HepG2 (cell line): Measurements from ENCODE around the gene SFT2D1. TPM values are rescaled to one million over a fixed set of nuclear protein-coding genes. Genes with fewer than 3 reads are reported as not detected.

ENCODE experiments used
- ETV6 ChIP-seq: sonication (generic); formaldehyde crosslinking; conservative IDR thresholded peaks from 2 replicates; pipeline ENCODE4 v1.4.0; 2020; ENCODE audit warnings: missing genetic modification reagents
- FOSL1 ChIP-seq: sonication (generic); formaldehyde crosslinking; IDR thresholded peaks from 2 replicates; pipeline ENCODE4 v1.9.0; 2021; ENCODE audit warnings: missing genetic modification reagents, borderline replicate concordance
- GLI4 ChIP-seq: sonication (generic); formaldehyde crosslinking; IDR thresholded peaks from 2 replicates; pipeline ENCODE4 v1.5.1; 2020; ENCODE audit warnings: missing genetic modification reagents, mild to moderate bottlenecking, moderate library complexity, borderline replicate concordance
- JUN ChIP-seq: sonication (generic); formaldehyde crosslinking; IDR thresholded peaks from 2 replicates; pipeline ENCODE4 v1.4.0; 2020; ENCODE audit warnings: mild to moderate bottlenecking, missing genetic modification reagents
- LCORL ChIP-seq, 2 experiments: fragments of 450-650 bp in 1 of 2; sonication (generic) in 1 of 2; formaldehyde crosslinking in 1 of 2; IDR thresholded peaks; 2 replicates each; pipeline versions ENCODE4 v1.5.0 to v1.6.1; 2017 to 2020; ENCODE audit warnings: antibody characterized with exemption in 1 of 2, missing genetic modification reagents in 1 of 2
- PHF21A ChIP-seq: sonication (generic); formaldehyde crosslinking; IDR thresholded peaks from 2 replicates; pipeline ENCODE4 v1.5.0; 2020; ENCODE audit warnings: mild to moderate bottlenecking, missing genetic modification reagents
- RORA ChIP-seq: sonication (generic); formaldehyde crosslinking; IDR thresholded peaks from 2 replicates; pipeline ENCODE4 v1.5.0; 2020; ENCODE audit warnings: mild to moderate bottlenecking, missing genetic modification reagents, moderate library complexity
- RXRA ChIP-seq: sonication (generic); formaldehyde crosslinking; IDR thresholded peaks from 2 replicates; pipeline ENCODE4 v1.5.1; 2020; ENCODE audit warnings: missing genetic modification reagents
- SSRP1 ChIP-seq: IDR thresholded peaks from 2 replicates; pipeline ENCODE4 v1.6.1; 2016; ENCODE audit warnings: control low read depth
- ZFYVE20 ChIP-seq: sonication (generic); formaldehyde crosslinking; IDR thresholded peaks from 2 replicates; pipeline ENCODE4 v1.8.0; 2023; ENCODE audit warnings: low read depth, mild to moderate bottlenecking, moderate library complexity, missing genetic modification reagents, borderline replicate concordance
- ZNF484 ChIP-seq: sonication (generic); formaldehyde crosslinking; IDR thresholded peaks from 2 replicates; pipeline ENCODE4 v1.5.1; 2020; ENCODE audit warnings: mild to moderate bottlenecking, low read depth, missing genetic modification reagents, borderline replicate concordance
- ZNF510 ChIP-seq: sonication (generic); formaldehyde crosslinking; IDR thresholded peaks from 2 replicates; pipeline ENCODE4 v1.4.0; 2020; ENCODE audit warnings: low read depth, mild to moderate bottlenecking, missing genetic modification reagents
- ZNF703 ChIP-seq: sonication (generic); formaldehyde crosslinking; IDR thresholded peaks from 2 replicates; pipeline ENCODE4 v1.5.1; 2020; ENCODE audit warnings: missing genetic modification reagents, mild to moderate bottlenecking, moderate library complexity, borderline replicate concordance
- polyA plus RNA-seq, 8 experiments: library from polyadenylated mRNA; depleted of rRNA in 3 of 8; stranded (reverse) in 7 of 8; unstranded in 1 of 8; fragments of >200 nt; fragmentation: Illumina TruSeq in 4 of 8; extraction: Trizol in 4 of 8; gene quantifications; 2 replicates each; pipeline versions ENCODE4 v1.2.1 to v1.2.3, GENCODE V29; 2011 to 2016; ENCODE audit warnings: low read depth in 4 of 8, missing spikeins in 1 of 8, mixed read lengths in 1 of 8; ENCODE audit not compliant: insufficient read depth in 1 of 8
- total RNA-seq, 5 experiments: library from RNA; depleted of rRNA; stranded (reverse); fragments of >200 nt; fragmentation: Illumina TruSeq; extraction: Trizol; gene quantifications; 2 replicates each; pipeline ENCODE4 v1.2.3, GENCODE V29; 2016; ENCODE audit warnings: low read depth in 1 of 5
- TF ChIP-seq, protein P1 (sequence below): sonication (generic); formaldehyde crosslinking; IDR thresholded peaks from 2 replicates; pipeline ENCODE4 v1.4.0; 2020; ENCODE audit warnings: missing genetic modification reagents
- TF ChIP-seq, protein P2 (sequence below): sonication (generic); formaldehyde crosslinking; IDR thresholded peaks from 2 replicates; pipeline ENCODE4 v1.8.1; 2023; ENCODE audit warnings: missing genetic modification reagents, inconsistent platforms, borderline replicate concordance
- TF ChIP-seq, protein P3 (sequence below): sonication (generic); formaldehyde crosslinking; IDR thresholded peaks from 2 replicates; pipeline ENCODE4 v1.4.0; 2020; ENCODE audit warnings: missing genetic modification reagents, mild to moderate bottlenecking, borderline replicate concordance
- TF ChIP-seq, protein P4 (sequence below): sonication (generic); formaldehyde crosslinking; IDR thresholded peaks from 2 replicates; pipeline ENCODE4 v1.4.0; 2020; ENCODE audit warnings: missing genetic modification reagents

Gene SFT2D1
- total and polyA plus RNA-seq, 2 of the 13 experiments (the other 11 are each of a cell fraction or from before 2014, with no cell fraction given): 115 to 147 TPM

DNA sequence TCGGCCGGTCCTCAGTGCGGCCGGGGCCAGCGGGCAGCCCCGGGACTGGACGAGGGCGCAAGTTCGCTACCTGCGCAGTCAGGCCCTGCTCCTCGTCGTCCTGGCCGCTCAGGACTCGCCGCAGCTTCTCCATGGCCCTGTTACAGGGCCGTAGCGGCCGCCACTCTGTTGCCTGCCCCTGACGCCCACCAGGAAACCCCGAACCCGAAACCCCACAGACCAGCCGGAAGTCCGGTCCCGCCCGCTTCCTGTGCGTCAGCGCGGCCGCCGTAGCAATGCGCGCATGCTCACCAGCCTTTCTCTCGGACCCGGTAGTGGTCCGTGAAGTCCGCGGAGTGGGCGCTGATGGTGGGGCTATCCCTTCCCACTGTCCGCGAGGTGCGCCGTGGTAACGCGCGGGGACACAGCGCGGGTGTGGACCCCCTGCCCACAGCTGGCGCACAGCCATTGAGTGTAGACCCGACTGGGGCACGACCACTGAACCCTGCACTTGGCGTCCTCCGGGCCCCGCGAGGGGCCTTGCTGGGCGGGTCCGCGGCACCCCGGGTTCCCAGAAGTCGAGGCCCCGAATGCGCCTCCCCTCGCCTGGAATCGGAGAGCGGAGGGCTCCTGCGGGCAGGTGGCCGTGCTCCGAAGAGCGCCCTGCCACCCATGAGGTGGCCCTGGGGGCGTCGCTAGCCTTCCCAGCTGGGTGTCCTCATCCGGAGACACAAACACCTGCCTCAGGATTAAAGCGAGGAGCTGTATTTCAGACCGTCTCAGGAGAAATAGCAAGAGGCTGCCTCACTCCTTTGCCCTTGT, at the start of gene SFT2D1 (continued):
- TF ChIP-seq GLI4 (CRISPR knock-in tag) (peak; percentile 84; the same call in 1 of the 2 replicates), LCORL (IDR thresholded peaks at IDR 0.05) (no peak), LCORL (CRISPR knock-in tag; IDR thresholded peaks at IDR 0.05) (peak; percentile 70; the same call in 1 of the 2 replicates), ZFYVE20 (CRISPR knock-in tag) (0 out of 2 replicates have a peak, but pooled peaks have one; percentile 40), FOSL1 (CRISPR knock-in tag) (no peak), ZNF510 (CRISPR knock-in tag) (no peak), ETV6 (CRISPR knock-in tag) (peak; percentile 87), PHF21A (CRISPR knock-in tag) (peak; percentile 80; the same call in 1 of the 2 replicates), RORA (CRISPR knock-in tag) (peak; percentile 51; the same call in 1 of the 2 replicates), ZNF484 (0 out of 2 replicates have a peak, but pooled peaks have one; percentile 70), SSRP1 (CRISPR knock-in tag) (no peak), JUN (peak; percentile 33), ZNF703 (CRISPR knock-in tag) (peak; percentile 82; the same call in 1 of the 2 replicates), RXRA (CRISPR knock-in tag) (peak; percentile 80; the same call in 1 of the 2 replicates)
- TF ChIP-seq, protein P1, sequence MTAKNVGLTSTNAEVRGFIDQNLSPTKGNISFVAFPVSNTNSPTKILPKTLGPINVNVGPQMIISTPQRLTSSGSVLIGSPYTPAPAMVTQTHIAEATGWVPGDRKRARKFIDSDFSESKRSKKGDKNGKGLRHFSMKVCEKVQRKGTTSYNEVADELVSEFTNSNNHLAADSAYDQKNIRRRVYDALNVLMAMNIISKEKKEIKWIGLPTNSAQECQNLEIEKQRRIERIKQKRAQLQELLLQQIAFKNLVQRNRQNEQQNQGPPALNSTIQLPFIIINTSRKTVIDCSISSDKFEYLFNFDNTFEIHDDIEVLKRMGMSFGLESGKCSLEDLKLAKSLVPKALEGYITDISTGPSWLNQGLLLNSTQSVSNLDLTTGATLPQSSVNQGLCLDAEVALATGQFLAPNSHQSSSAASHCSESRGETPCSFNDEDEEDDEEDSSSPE (CRISPR knock-in tag): peak; percentile 69
- TF ChIP-seq, protein P2, sequence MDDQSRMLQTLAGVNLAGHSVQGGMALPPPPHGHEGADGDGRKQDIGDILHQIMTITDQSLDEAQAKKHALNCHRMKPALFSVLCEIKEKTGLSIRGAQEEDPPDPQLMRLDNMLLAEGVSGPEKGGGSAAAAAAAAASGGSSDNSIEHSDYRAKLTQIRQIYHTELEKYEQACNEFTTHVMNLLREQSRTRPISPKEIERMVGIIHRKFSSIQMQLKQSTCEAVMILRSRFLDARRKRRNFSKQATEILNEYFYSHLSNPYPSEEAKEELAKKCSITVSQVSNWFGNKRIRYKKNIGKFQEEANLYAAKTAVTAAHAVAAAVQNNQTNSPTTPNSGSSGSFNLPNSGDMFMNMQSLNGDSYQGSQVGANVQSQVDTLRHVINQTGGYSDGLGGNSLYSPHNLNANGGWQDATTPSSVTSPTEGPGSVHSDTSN (CRISPR knock-in tag): 0 out of 2 replicates have a peak, but pooled peaks have one; percentile 41
- TF ChIP-seq, protein P3, sequence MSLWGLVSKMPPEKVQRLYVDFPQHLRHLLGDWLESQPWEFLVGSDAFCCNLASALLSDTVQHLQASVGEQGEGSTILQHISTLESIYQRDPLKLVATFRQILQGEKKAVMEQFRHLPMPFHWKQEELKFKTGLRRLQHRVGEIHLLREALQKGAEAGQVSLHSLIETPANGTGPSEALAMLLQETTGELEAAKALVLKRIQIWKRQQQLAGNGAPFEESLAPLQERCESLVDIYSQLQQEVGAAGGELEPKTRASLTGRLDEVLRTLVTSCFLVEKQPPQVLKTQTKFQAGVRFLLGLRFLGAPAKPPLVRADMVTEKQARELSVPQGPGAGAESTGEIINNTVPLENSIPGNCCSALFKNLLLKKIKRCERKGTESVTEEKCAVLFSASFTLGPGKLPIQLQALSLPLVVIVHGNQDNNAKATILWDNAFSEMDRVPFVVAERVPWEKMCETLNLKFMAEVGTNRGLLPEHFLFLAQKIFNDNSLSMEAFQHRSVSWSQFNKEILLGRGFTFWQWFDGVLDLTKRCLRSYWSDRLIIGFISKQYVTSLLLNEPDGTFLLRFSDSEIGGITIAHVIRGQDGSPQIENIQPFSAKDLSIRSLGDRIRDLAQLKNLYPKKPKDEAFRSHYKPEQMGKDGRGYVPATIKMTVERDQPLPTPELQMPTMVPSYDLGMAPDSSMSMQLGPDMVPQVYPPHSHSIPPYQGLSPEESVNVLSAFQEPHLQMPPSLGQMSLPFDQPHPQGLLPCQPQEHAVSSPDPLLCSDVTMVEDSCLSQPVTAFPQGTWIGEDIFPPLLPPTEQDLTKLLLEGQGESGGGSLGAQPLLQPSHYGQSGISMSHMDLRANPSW: peak; percentile 77; the same call in 1 of the 2 replicates
- TF ChIP-seq, protein P4, sequence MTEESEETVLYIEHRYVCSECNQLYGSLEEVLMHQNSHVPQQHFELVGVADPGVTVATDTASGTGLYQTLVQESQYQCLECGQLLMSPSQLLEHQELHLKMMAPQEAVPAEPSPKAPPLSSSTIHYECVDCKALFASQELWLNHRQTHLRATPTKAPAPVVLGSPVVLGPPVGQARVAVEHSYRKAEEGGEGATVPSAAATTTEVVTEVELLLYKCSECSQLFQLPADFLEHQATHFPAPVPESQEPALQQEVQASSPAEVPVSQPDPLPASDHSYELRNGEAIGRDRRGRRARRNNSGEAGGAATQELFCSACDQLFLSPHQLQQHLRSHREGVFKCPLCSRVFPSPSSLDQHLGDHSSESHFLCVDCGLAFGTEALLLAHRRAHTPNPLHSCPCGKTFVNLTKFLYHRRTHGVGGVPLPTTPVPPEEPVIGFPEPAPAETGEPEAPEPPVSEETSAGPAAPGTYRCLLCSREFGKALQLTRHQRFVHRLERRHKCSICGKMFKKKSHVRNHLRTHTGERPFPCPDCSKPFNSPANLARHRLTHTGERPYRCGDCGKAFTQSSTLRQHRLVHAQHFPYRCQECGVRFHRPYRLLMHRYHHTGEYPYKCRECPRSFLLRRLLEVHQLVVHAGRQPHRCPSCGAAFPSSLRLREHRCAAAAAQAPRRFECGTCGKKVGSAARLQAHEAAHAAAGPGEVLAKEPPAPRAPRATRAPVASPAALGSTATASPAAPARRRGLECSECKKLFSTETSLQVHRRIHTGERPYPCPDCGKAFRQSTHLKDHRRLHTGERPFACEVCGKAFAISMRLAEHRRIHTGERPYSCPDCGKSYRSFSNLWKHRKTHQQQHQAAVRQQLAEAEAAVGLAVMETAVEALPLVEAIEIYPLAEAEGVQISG (CRISPR knock-in tag): peak; percentile 93
